Tibial nerve (tissue), 4 donors: Measurements from ENCODE around the gene PCGF6.
"Not testable (repeated sequence)": the region's sequence is repeated elsewhere in the genome, so short reads cannot be mapped to it uniquely, and the experiment has no call there.

Experiments used
- CTCF ChIP-seq, 5 experiments: fragments of 200-600 bp in 3 of 5; fragments of 450-650 bp in 2 of 5; sonication (generic) in 3 of 5; IDR thresholded peaks; one replicate each; pipeline ENCODE4 v1.5.1; 2016 to 2019; ENCODE audit warnings: antibody characterized with exemption in 5 of 5, mild to moderate bottlenecking in 3 of 5, moderate library complexity in 2 of 5
- EP300 ChIP-seq, 2 donors: sonication (generic); formaldehyde crosslinking; IDR thresholded peaks; one replicate each; pipeline ENCODE4 v1.6.1; 2017; ENCODE audit warnings: antibody characterized with exemption in 2 of 2, mild to moderate bottlenecking in 1 of 2

DNA sequence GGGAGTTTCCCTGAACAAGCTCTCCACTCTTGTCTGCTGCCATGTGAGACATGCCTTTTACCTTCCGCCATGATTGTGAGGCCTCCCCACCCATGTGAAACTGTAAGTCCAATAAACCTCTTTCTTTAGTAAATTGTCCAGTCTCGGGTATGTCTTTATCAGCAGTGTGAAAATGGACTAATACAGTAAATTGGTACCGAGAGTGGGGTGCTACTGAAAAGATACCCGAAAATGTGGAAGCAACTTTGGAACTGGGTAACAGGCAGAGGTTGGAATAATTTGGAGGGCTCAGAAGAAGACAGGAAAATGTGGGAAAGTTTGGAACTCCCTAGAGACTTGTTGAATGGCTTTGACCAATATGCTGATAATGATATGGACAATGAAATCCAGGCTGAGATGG lies 92.0 kb downstream of the PCGF6 start:
- TF ChIP-seq CTCF, EP300 (IDR thresholded peaks at IDR 0.05): not testable (repeated sequence)
